Spleen (tissue), 3 donors: ENCODE measurements around the gene PPARGC1A.

Experiments
- POLR2A ChIP-seq, 3 donors: fragments of 450-650 bp; IDR thresholded peaks; one replicate each; pipeline ENCODE4 v1.5.1; 2017; ENCODE audit warnings: antibody characterized with exemption in 3 of 3, mild to moderate bottlenecking in 1 of 3
- POLR2AphosphoS5 ChIP-seq, 3 donors: sonication (generic); formaldehyde crosslinking; IDR thresholded peaks; one replicate each; pipeline ENCODE4 v1.5.1; 2017; ENCODE audit warnings: antibody characterized with exemption in 3 of 3

DNA sequence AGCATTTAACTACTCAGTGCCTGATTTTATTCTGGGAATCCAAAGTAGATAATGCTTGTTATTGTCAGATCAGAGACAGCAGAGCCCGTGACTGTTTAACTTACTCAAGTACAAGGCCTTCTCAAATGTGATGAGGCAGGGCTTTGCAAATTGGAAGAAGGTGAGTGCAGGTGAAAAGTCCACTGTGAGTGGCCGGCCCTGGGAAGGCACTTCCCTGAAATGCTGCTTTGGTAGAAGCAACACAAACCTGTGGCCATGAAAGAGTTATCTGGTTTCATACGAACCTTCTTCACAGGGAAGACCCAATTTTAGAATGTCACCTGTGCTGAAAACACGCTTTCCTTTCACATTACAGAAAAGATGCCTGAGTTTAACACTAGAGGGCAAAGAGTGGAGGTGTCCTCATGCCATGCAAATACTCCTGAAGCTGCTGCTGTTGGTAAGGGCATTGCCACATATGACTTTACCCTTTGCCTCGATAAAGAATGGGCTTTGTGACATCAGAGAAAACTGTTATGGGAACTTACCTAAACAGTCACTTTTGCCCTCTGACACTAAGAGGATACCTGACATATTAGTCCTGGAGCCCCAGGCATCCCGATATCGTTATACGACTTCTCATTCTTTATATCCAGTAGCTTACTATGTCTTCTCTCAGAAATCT, 8.0 kb downstream of the PPARGC1A start:
- TF ChIP-seq POLR2A (IDR thresholded peaks at IDR 0.05), result no peak
- TF ChIP-seq POLR2AphosphoS5 (IDR thresholded peaks at IDR 0.05), result no peak
